ENCODE measurements around the gene SNRNP25.

The SNRNP25 gene

GRCh38 chr16:104928-105327, 51.3 kb downstream of the SNRNP25 start:
- DNase-seq = no peak

- no peak for DNase-seq
These were observed 51.9 kb downstream of the SNRNP25 start for GRCh38 chr16:105521-105920.

GRCh38 chr16:106623-107324, 53.1 kb downstream of the SNRNP25 start:
- no peak for DNase-seq
